Effector memory CD4-positive, alpha-beta T cell (primary cell): ENCODE measurements around the gene NTRK2.

Experiments used
- DNase-seq, 3 donors: peaks; one replicate each; pipeline ENCODE4 v3.0.0-alpha.2; 2020
- H3K27ac ChIP-seq: 2 replicates; pipeline ENCODE4 v1.7.0; 2013; ENCODE audit warnings: mild to moderate bottlenecking, low read length, moderate library complexity; ENCODE audit not compliant: insufficient read depth, poor library complexity, severe bottlenecking
- H3K27me3 ChIP-seq: replicated peaks from 2 replicates; pipeline ENCODE4 v1.7.0; 2013; ENCODE audit warnings: mild to moderate bottlenecking, low read length; ENCODE audit not compliant: insufficient read depth, control insufficient read depth, poor library complexity, severe bottlenecking
- H3K36me3 ChIP-seq: 2 replicates; pipeline ENCODE4 v1.7.0; 2013; ENCODE audit warnings: mild to moderate bottlenecking, low read length, moderate library complexity; ENCODE audit not compliant: control insufficient read depth, insufficient read depth
- H3K4me1 ChIP-seq: 2 replicates; pipeline ENCODE4 v1.7.0; 2013; ENCODE audit warnings: low read length, mild to moderate bottlenecking; ENCODE audit not compliant: control insufficient read depth, insufficient read depth, poor library complexity, severe bottlenecking
- H3K4me3 ChIP-seq: 2 replicates; pipeline ENCODE4 v1.7.0; 2013; ENCODE audit warnings: low read length, low read depth, mild to moderate bottlenecking; ENCODE audit not compliant: insufficient read depth, poor library complexity, severe bottlenecking
- H3K9me3 ChIP-seq: 2 replicates; pipeline ENCODE4 v1.7.0; 2013; ENCODE audit warnings: mild to moderate bottlenecking, low read length, moderate library complexity; ENCODE audit not compliant: control insufficient read depth

Gene NTRK2

DNA sequence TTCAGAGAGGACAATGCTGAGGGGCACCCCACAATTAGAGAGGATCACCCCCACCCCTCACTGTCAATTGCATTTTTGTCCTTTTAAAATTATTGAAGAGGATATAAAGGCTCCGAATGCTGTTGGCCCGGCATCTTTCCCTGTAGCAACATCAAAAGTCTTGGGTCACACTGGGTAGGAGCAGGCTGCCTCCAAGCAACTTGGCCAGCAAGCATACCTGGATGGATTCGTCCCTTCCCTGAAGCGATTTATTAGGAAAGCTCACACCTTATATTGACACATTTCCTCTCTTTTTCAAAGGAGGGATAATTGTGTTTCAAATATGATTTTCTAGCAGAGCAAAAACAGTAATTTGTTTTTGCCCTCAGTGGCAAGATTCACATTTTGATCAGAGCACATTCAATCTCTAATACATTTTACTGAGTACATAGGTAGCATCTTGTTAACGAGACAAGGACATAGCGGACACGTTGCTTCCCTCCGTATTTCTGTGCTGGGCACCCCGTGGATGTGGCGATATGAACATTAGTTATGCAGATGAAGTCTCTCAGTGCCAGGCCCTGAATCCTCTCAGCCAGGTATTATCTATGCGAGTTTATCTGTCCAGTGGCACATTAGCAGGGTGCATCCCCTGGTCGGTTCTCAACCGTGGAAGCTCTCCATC lies 321.5 kb downstream of the NTRK2 start:
- Histone ChIP-seq H3K9me3 (no peaks in the 10 kb centered on the region), H3K4me1 (no peaks in the 10 kb centered on the region), H3K36me3 (no peaks in the 10 kb centered on the region), H3K27ac (no peak overlapping the region), H3K4me3 (no peak overlapping the region), H3K27me3 (no peaks in the 10 kb centered on the region)
- no peak for DNase-seq

DNA sequence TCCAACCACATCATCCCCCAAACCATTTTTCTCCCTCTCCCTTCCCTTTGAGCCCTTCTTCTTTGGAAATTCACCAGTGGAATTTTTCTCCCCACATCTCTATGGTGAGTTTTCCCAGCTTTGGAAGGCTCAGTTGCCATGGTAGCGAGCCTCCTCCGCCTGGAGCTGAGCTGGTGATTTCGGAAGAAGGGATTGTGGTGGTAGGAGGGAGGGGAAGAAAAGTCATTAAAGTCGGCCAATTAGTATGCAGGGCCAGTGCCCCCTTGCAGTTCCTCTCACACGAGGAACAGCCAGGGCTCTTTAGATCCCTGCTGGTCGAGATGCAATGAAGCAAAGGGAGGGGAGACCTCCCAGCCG lies 322.0 kb downstream of the NTRK2 start:
- Histone ChIP-seq H3K4me1 (no peaks in the 10 kb centered on the region), H3K9me3 (no peaks in the 10 kb centered on the region), H3K27ac (no peak overlapping the region), H3K27me3 (no peaks in the 10 kb centered on the region), H3K36me3 (no peaks in the 10 kb centered on the region), H3K4me3 (no peak overlapping the region)
- DNase-seq, result no peak

DNA sequence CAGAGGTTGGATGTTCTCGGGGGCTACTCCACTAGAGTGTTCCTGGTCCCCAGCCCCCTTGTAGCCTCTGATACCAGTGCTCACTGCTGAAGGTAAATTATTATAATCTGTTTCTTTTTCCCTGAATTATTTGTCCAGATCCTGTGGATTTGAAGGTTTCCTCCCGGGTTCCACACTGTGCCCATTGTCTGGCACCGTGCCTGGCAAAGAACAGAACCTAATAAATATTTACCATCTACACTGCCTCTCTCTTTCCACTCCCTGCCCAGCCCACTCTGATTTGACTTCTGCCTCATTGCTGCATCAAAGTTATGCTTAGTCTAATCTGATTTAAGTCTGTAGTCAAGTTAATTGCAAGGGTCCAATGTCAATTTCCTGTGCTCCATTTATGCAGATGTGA lies 322.9 kb downstream of the NTRK2 start:
- Histone ChIP-seq H3K4me3 (no peak overlapping the region), H3K27ac (no peak overlapping the region), H3K36me3 (no peaks in the 10 kb centered on the region), H3K27me3 (no peaks in the 10 kb centered on the region), H3K4me1 (no peaks in the 10 kb centered on the region), H3K9me3 (no peaks in the 10 kb centered on the region)
- no peak for DNase-seq

DNA sequence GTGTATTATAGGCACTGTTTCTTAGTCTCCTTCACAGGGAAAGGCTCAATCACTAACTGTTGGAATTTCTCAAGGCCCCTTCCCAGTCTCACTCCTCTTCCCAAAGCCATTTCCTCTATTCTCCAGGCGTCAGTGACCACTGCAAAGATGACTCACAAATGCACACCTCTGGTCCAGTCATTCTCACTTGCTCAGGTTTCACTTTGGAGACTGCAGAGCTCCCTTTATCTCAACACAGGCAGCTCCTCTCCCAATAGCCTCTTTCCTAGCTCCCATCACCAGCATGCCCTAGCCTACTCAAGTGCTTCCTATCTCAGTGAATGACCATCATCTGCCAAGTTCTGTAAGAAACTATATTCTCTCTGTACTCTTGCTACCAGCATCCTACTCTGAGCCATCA lies 323.6 kb downstream of the NTRK2 start:
- Histone ChIP-seq H3K27me3 (no peaks in the 10 kb centered on the region), H3K4me3 (no peak overlapping the region), H3K4me1 (no peaks in the 10 kb centered on the region), H3K36me3 (no peaks in the 10 kb centered on the region), H3K27ac (no peak overlapping the region), H3K9me3 (no peaks in the 10 kb centered on the region)
- no peak for DNase-seq

DNA sequence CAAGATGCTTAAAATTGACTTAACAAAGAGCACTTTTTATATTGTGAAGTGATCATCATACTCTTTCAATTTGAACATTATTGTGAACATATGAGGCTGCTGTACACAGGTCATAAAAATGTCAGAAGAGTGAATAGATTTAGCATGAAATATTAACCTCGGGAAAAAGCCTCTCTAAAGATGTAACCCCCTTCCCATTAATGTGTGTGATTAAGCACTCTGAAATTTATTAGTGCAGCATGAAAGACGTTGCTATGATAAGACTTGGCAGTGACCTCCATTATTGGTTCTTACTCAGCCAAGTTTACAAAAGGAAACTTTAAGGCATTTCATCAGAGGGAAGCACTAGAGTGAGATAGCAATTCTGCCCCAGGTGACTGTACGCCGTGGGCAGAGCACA lies 326.5 kb downstream of the NTRK2 start:
- H3K36me3 ChIP-seq, result no peaks in the 10 kb centered on the region
- no peak for DNase-seq
- no peak overlapping the region for H3K27ac ChIP-seq
- no peaks in the 10 kb centered on the region for H3K27me3 ChIP-seq
- H3K4me1 ChIP-seq, result no peaks in the 10 kb centered on the region
- no peak overlapping the region for H3K4me3 ChIP-seq
- H3K9me3 ChIP-seq, result no peaks in the 10 kb centered on the region

DNA sequence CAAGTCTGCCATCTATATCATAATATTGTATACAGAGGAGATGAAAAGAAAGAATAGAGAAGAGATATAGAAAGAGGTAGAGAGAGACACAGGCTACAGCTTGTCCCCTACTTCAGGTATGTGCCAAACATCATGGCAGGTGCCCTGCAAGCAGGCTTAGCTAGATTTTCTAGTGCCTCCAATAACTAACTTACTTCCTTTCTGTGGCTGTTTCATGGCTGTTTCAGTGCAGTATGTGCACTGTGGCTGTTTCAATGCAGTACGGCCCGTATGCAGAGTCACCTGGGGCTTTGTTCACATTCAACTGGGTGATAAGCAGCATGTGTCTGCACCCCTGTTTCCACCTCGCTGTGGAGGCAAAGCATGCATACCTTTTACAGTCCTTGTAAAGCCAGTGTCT lies 327.2 kb downstream of the NTRK2 start:
- no peaks in the 10 kb centered on the region for H3K36me3 ChIP-seq
- H3K27ac ChIP-seq, result no peak overlapping the region
- H3K27me3 ChIP-seq, result no peaks in the 10 kb centered on the region
- no peaks in the 10 kb centered on the region for H3K4me1 ChIP-seq
- no peak for DNase-seq
- no peak overlapping the region for H3K4me3 ChIP-seq
- no peaks in the 10 kb centered on the region for H3K9me3 ChIP-seq

DNA sequence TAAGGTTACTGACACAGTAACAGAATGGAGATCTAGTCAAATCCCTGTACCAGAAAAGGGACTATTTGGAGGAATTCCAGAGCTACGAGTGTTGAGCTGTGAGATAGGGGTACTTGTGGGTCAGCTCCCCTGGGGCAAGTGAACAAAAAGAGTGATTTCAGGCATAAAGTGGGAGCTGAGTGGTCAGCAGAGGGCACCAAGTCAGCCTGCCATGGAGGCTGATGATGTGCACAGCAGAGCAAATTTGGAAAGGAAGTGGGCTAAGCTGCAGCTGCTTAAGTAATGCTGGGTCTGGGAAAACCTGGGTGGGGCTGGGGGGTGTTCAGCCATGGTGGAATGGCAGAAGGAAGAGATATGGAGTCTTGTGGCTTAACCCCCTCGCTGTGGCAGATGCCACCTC lies 327.9 kb downstream of the NTRK2 start:
- Histone ChIP-seq H3K27ac (no peak overlapping the region), H3K9me3 (no peaks in the 10 kb centered on the region), H3K4me3 (no peak overlapping the region), H3K27me3 (no peaks in the 10 kb centered on the region), H3K36me3 (no peaks in the 10 kb centered on the region), H3K4me1 (no peaks in the 10 kb centered on the region)
- DNase-seq, result no peak

DNA sequence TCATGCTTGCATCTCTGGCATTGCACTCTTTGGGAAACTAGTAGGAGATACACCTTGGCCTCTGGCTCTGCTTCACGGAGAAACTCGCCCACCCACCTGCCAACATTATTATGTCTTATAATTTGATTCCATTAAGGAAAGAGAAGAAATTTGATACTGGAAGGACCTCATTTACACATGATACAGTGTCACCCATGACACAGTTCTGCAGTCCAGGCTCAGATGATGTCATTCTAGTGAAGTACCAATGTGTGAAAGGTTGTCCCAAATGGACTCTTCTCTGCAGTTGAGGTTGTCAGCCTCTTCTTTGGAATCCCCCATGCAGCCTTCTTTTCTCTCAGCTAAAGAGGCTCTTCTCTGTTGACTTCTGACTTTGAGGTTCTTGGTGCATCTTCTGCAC lies 329.1 kb downstream of the NTRK2 start:
- no peak for DNase-seq
- no peaks in the 10 kb centered on the region for H3K9me3 ChIP-seq

DNA sequence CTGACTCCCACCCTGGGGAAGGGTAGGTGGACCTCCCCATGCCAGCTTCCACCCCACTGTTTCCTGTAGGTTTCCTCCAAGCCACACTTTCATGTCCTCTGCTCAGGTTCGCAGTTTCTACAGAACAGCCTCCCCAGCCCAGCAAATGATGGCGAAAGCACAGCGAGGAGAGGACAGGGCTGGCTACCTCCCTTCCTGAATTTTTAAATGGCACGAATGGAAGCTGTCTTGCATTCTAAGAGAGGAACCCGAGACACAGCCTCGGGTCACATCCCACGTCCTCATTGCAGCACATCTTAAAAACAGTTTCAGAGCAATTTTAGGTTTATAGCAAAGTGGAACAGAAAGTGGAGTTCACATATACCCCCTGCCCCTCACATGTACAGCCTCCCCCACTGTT lies 330.3 kb downstream of the NTRK2 start:
- Histone ChIP-seq H3K4me3 (no peak overlapping the region), H3K9me3 (no peaks in the 10 kb centered on the region), H3K36me3 (no peaks in the 10 kb centered on the region), H3K27ac (no peak overlapping the region), H3K4me1 (no peaks in the 10 kb centered on the region), H3K27me3 (no peaks in the 10 kb centered on the region)
- no peak for DNase-seq

More for the DNA sequence above, 329.1 kb downstream of the NTRK2 start:
- H3K4me1 ChIP-seq, result no peaks in the 10 kb centered on the region
- H3K27ac ChIP-seq, result no peak overlapping the region
- no peak overlapping the region for H3K4me3 ChIP-seq
- no peaks in the 10 kb centered on the region for H3K36me3 ChIP-seq
- no peaks in the 10 kb centered on the region for H3K27me3 ChIP-seq

DNA sequence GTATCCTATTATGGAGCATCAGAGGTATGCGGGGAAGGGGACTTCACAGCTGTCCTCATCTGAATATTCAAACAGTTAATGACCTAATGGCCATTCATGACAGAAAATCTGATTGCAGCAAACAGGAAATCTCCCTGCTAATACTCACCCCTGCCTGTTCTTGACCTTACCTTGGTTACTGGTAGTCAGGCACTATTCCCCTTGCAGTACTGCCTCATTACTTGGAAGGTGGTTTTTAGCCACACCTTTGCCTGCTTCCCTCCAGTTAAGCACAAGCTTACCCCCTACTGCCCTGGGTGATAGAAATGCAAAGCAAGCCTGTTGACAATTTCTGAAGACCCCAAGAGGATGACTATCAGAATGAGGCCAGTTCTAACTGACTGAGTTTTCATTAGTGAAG lies 332.4 kb downstream of the NTRK2 start:
- no peaks in the 10 kb centered on the region for H3K36me3 ChIP-seq
- H3K4me3 ChIP-seq, result no peak overlapping the region
- H3K27ac ChIP-seq, result no peak overlapping the region
- H3K4me1 ChIP-seq, result no peaks in the 10 kb centered on the region
- H3K27me3 ChIP-seq, result no peaks in the 10 kb centered on the region
- no peak for DNase-seq
- H3K9me3 ChIP-seq, result no peaks in the 10 kb centered on the region
